Naive thymus-derived CD4-positive, alpha-beta T cell (primary cell): ENCODE measurements around the gene CIC. TPM values are rescaled to one million over a fixed set of nuclear protein-coding genes. Genes with fewer than 3 reads are reported as not detected.
A peak's percentile ranks its signal among the peaks of the same experiment; 100 is the strongest.

Source experiments
- ATAC-seq: fragments of 150-1000 bp; cut with Tn5 transposase; 2 replicates; pipeline ENCODE4 v1.10.0; 2021; ENCODE audit warnings: mild to moderate bottlenecking, moderate library complexity
- CTCF ChIA-PET: fragments of 350-600 bp; sonication (Branson Sonifier 250); formaldehyde crosslinking; loops from one replicate; lab custom pipeline; 2021; ENCODE audit warnings: antibody characterized with exemption; lab: Charles Lee
- POLR2A ChIA-PET: fragments of 350-600 bp; sonication (Branson Sonifier 250); formaldehyde crosslinking; loops from one replicate; lab custom pipeline; 2021; ENCODE audit warnings: antibody characterized with exemption, inconsistent platforms; lab: Charles Lee
- DNase-seq, 9 donors: peaks; one replicate each; pipeline versions ENCODE4 v3.0.0 to v3.0.0-alpha.2; 2020 to 2022; ENCODE audit warnings: mixed read lengths in 1 of 9
- H3K27ac ChIP-seq: one replicate; pipeline ENCODE4 v1.7.0; 2013; ENCODE audit warnings: mild to moderate bottlenecking, low read depth, low read length, moderate library complexity
- H3K27me3 ChIP-seq, 2 donors: one replicate each; pipeline ENCODE4 v1.7.0; 2013; ENCODE audit warnings: low read length in 2 of 2, mild to moderate bottlenecking in 2 of 2, moderate library complexity in 2 of 2; ENCODE audit not compliant: control insufficient read depth in 2 of 2, insufficient read depth in 2 of 2
- H3K36me3 ChIP-seq, 3 experiments: 1 replicate in 2 of 3; 2 replicates in 1 of 3; pipeline ENCODE4 v1.7.0; 2013; ENCODE audit warnings: low read length in 3 of 3, mild to moderate bottlenecking in 3 of 3, moderate library complexity in 1 of 3; ENCODE audit not compliant: insufficient read depth in 3 of 3, control insufficient read depth in 2 of 3
- H3K4me1 ChIP-seq, 2 donors: one replicate each; pipeline ENCODE4 v1.7.0; 2013; ENCODE audit warnings: low read length in 2 of 2, mild to moderate bottlenecking in 2 of 2, moderate library complexity in 1 of 2; ENCODE audit not compliant: control insufficient read depth in 2 of 2, insufficient read depth in 2 of 2
- H3K4me3 ChIP-seq: 2 replicates; pipeline ENCODE4 v1.7.0; 2013; ENCODE audit warnings: mild to moderate bottlenecking, low read length
- H3K9me3 ChIP-seq, 3 experiments: 1 replicate in 2 of 3; 2 replicates in 1 of 3; pipeline ENCODE4 v1.7.0; 2013; ENCODE audit warnings: low read length in 3 of 3; ENCODE audit not compliant: control insufficient read depth in 2 of 3
- H3K27ac Mint-ChIP-seq, 9 donors: one replicate each; pipeline ENCODE4 v1.8.0; 2020 to 2022; ENCODE audit warnings: mixed read lengths in 9 of 9, mild to moderate bottlenecking in 8 of 9, moderate library complexity in 5 of 9, inconsistent platforms in 2 of 9
- H3K27me3 Mint-ChIP-seq, 5 donors: one replicate each; pipeline ENCODE4 v1.8.0; 2021 to 2022; ENCODE audit warnings: mixed read lengths in 5 of 5, mild to moderate bottlenecking in 1 of 5
- H3K36me3 Mint-ChIP-seq, 5 donors: one replicate each; pipeline ENCODE4 v1.8.0; 2020 to 2022; ENCODE audit warnings: mixed read lengths in 5 of 5, mild to moderate bottlenecking in 3 of 5, inconsistent platforms in 1 of 5
- H3K4me1 Mint-ChIP-seq, 7 donors: one replicate each; pipeline ENCODE4 v1.8.0; 2020 to 2022; ENCODE audit warnings: mixed read lengths in 7 of 7, mild to moderate bottlenecking in 3 of 7, inconsistent platforms in 1 of 7
- H3K4me3 Mint-ChIP-seq, 10 donors: one replicate each; pipeline ENCODE4 v1.8.0; 2020 to 2022; ENCODE audit warnings: mild to moderate bottlenecking in 10 of 10, mixed read lengths in 10 of 10, moderate library complexity in 6 of 10, inconsistent platforms in 2 of 10
- H3K9me3 Mint-ChIP-seq, 11 donors: one replicate each; pipeline ENCODE4 v1.8.0; 2020 to 2022; ENCODE audit warnings: mixed read lengths in 11 of 11, mild to moderate bottlenecking in 4 of 11, inconsistent platforms in 1 of 11, moderate library complexity in 1 of 11
- intact Hi-C, 2 donors: fragments of 100-400 bp; cut with micrococcal nuclease; formaldehyde crosslinking; loops; one replicate each; pipeline ENCODE4 v1.15.1; 2023
- polyA plus RNA-seq, 2 donors: library from polyadenylated mRNA; unstranded; fragments of 300-500 nt; fragmentation: Illumina TruSeq; gene quantifications; one replicate each; pipeline ENCODE4 v1.2.3, GENCODE V29; 2021
- total RNA-seq, 6 experiments: library from RNA in 5 of 6; stranded (reverse) in 5 of 6; gene quantifications; 1 replicate in 5 of 6; 2 replicates in 1 of 6; pipeline ENCODE4 v1.2.3 and lab custom pipeline; 2021 to 2026

CIC gene
- total and polyA plus RNA-seq, 7 experiments from 2014 or later, result 1.5 to 134 (median 93.6) TPM

DNA sequence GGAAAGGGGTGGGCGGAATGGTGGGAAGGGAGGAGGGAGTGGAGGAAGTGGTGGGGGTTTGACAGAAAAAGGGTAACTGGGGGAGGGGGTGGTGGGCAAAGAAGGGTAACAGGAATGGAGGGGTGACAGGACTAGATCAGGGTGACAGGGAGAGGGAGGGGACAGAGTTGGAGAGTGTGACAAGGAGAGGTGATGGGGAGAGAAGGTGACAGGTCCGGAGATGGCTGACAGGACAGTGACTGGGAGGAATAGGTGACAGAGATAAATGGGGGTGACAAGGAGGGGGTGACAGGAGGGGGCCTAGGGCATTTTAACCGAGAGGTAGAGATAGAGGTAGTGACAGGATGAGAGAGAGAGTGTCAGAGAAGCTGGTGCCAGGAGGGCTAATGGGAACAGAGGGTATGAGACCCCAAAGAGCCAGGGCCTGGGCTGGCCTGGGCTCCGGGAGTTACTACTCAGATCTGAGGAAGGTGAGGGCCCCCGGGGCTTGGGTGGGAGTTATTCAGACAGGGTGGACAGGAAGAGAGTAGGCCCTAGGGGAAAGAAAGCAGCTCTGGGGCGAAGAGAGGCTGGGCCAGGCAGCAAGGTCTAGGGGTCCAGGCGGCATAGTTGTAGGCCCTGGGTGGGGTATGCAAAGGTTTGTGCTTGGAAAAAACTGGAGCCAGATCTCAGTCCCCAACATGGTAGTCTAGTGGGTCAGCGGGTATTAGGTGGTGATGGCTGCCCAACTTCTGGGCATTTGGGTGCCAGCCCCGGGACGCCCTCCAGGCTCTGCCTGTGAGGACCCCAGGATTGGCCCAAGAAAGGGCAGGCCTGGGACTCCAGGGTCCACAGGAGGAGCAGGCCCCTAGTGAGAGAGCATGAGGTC is 660 bp downstream of the CIC start:
- intact Hi-C loops, result loop anchor here in 1 of 2 donors (2.0 to 5.0 kb wide), 2 partner anchors 1007 to 1825 kb away; partner anchors contain the start of genes HNRNPUL1 and SERTAD3
- DNase-seq (peak in 1 of 9 donors; percentile 13), ATAC-seq (no peak)
- no peaks in the 10 kb centered on the region for H3K9me3 Mint-ChIP-seq
- Histone ChIP-seq H3K9me3 (no peaks in the 10 kb centered on the region), H3K27me3 (no peaks in the 10 kb centered on the region), H3K36me3 (peaks cover 0 to 28% (median 0%) of the 10 kb centered on the region in 3 experiments), H3K27ac (peak overlapping the region; percentile 96), H3K4me1 (peaks cover 23 to 29% of the 10 kb centered on the region in 2 donors), H3K4me3 (peak overlapping the region; percentile 84)
- CTCF ChIA-PET, result interaction anchor here (1.1 to 2.2 kb wide), 5 partner anchors 10 to 160 kb away, joined by 3 to 17 read pairs (median 4); no protein-coding TSS in a partner anchor
- H3K27me3 Mint-ChIP-seq, result no peaks in the 10 kb centered on the region
- H3K36me3 Mint-ChIP-seq, result peaks cover 0 to 12% (median 3%) of the 10 kb centered on the region in 5 donors
- H3K4me1 Mint-ChIP-seq, result peaks cover 11 to 35% (median 28%) of the 10 kb centered on the region in 7 donors
- POLR2A ChIA-PET, result interaction anchor here (0.6 to 3.2 kb wide), 11 partner anchors 11 to 159 kb away, joined by 3 to 47 read pairs (median 4); partner anchors contain the start of genes ERF, GSK3A and ZNF526
- peak overlapping the region in 4 of 9 donors; percentile 98 to 99 (median 99) for H3K27ac Mint-ChIP-seq
- peak overlapping the region in 1 of 10 donors; percentile 94 for H3K4me3 Mint-ChIP-seq

DNA sequence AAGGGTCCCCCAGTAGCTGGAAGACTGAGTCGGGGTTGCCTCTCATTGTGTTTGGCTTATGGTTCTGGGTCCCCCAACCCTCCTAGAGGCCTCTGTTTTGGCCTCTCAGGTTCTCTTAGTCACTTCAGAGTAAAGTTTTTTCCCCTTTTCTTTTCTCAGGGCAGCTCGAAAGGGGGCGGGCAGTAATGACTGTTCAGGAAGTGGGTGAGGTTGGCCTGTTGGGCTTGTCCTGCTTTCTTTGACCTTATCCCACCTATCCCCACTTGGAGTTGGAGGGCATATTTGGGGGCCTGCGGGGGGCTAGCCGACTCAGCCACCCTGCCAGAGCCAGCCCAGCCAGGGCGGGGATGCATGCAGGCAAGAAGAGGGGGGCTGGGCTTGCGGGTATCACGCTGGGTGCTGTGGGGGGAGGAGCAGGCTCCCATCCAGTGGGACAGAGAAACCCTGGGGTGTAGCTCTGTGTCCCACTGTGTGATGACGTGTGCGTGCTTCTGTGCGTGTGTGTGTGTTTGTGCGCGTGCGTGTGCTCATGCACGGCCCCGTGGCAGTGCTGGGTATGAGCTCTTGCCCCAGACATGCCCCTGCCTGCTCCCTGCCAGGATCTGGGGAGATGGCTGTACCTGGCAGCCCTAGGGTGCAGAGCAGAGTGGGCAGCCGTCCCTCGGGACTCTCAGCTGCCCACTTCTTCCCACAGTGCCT is 1.4 kb downstream of the CIC start:
- peak overlapping the region in 1 of 10 donors; percentile 94 for H3K4me3 Mint-ChIP-seq
- peak; percentile 50 to 91 (median 64) for DNase-seq
- ATAC-seq, result peak; percentile 14
- peaks cover 18 to 42% (median 35%) of the 10 kb centered on the region in 7 donors for H3K4me1 Mint-ChIP-seq
- intact Hi-C loops, result no loop called here
- no peaks in the 10 kb centered on the region for H3K27me3 Mint-ChIP-seq
- peaks cover 23 to 29% of the 10 kb centered on the region in 2 donors for H3K4me1 ChIP-seq
- H3K9me3 Mint-ChIP-seq, result no peaks in the 10 kb centered on the region
- peak overlapping the region; percentile 96 for H3K27ac ChIP-seq
- peak overlapping the region in 4 of 9 donors; percentile 98 to 99 (median 99) for H3K27ac Mint-ChIP-seq
- peaks cover 0 to 15% (median 6%) of the 10 kb centered on the region in 5 donors for H3K36me3 Mint-ChIP-seq
- peaks cover 0 to 35% (median 0%) of the 10 kb centered on the region in 3 experiments for H3K36me3 ChIP-seq
- peak overlapping the region; percentile 84 for H3K4me3 ChIP-seq
- H3K27me3 ChIP-seq, result no peaks in the 10 kb centered on the region
- ChIA-PET CTCF (interaction anchor here (1.1 to 2.2 kb wide), 5 partner anchors 9 to 161 kb away, joined by 3 to 17 read pairs (median 4); no protein-coding TSS in a partner anchor), POLR2A (interaction anchor here (0.5 to 3.2 kb wide), 12 partner anchors 10 to 194 kb away, joined by 3 to 47 read pairs (median 4); partner anchors contain the start of genes ERF, GSK3A, ZNF526 and ZNF574)
- no peaks in the 10 kb centered on the region for H3K9me3 ChIP-seq

DNA sequence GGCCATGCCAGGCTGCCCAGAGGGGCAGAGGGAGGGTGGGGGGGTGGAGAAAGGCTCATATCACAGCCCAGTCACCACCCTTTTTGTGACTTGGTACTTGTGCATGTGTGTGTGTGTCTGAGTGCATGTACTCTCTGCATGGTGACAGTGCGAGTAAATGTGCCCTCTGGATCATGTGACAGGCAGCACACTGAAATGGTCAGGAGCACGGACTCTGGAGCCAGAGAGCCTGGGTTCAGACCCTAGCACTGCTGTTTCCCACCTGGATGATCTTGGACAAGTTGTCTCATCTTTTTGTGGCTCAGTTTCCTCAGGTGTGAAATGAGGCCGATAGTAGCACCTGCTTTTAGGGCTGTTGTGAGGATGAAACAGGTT is 2.0 kb downstream of the CIC start:
- H3K9me3 Mint-ChIP-seq, result no peaks in the 10 kb centered on the region
- ChIA-PET POLR2A (interaction anchor here (0.5 to 3.2 kb wide), 10 partner anchors 10 to 194 kb away, joined by 3 to 47 read pairs (median 6); partner anchors contain the start of genes ERF, GSK3A, ZNF526 and ZNF574), CTCF (interaction anchor here (1.1 to 2.2 kb wide), 4 partner anchors 8 to 162 kb away, joined by 3 to 17 read pairs (median 4); no protein-coding TSS in a partner anchor)
- Histone ChIP-seq H3K27me3 (no peaks in the 10 kb centered on the region), H3K4me1 (peaks cover 26 to 32% of the 10 kb centered on the region in 2 donors), H3K27ac (peak overlapping the region; percentile 96), H3K36me3 (peaks cover 0 to 35% (median 0%) of the 10 kb centered on the region in 3 experiments), H3K4me3 (peak overlapping the region; percentile 84), H3K9me3 (no peaks in the 10 kb centered on the region)
- H3K4me3 Mint-ChIP-seq, result peak overlapping the region in 2 of 10 donors; percentile 62 to 73
- H3K36me3 Mint-ChIP-seq, result peaks cover 0 to 17% (median 6%) of the 10 kb centered on the region in 5 donors
- intact Hi-C loops, result no loop called here
- H3K4me1 Mint-ChIP-seq, result peaks cover 24 to 46% (median 39%) of the 10 kb centered on the region in 7 donors
- no peak for DNase-seq
- ATAC-seq, result no peak
- no peaks in the 10 kb centered on the region for H3K27me3 Mint-ChIP-seq
- peak overlapping the region in 5 of 9 donors; percentile 82 to 99 (median 99) for H3K27ac Mint-ChIP-seq

DNA sequence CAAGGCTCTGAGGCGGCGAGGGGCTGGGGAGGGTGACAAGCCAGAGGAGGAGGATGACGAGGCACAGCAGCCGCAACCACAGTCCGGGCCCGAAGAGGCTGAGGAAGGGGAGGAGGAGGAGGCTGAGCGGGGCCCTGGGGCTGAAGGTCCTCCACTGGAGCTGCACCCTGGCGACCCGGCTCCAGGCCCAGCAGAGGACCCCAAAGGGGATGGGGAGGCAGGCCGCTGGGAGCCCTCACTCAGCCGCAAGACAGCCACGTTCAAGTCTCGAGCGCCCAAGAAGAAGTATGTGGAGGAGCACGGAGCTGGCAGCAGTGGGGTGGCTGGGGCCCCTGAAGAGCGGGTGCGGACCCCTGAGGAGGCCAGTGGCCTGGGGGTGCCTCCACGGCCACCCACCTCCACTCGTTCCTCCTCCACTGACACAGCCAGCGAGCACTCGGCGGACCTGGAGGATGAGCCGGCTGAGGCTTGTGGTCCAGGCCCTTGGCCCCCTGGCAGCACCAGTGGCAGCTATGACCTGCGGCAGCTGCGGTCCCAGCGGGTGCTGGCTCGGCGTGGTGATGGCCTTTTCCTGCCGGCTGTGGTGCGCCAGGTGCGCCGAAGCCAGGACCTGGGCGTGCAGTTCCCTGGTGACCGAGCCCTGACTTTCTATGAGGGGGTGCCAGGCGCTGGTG is 2.9 kb downstream of the CIC start:
- ChIA-PET CTCF (interaction anchor here (0.6 kb wide), 1 partner anchor 16 kb away, joined by 3 read pairs; no protein-coding TSS in a partner anchor), POLR2A (interaction anchor here (1.5 to 3.2 kb wide), 2 partner anchors 9 to 57 kb away, joined by 4 to 47 read pairs; no protein-coding TSS in a partner anchor)
- H3K27ac ChIP-seq, result peak overlapping the region; percentile 96
- H3K27me3 Mint-ChIP-seq, result no peaks in the 10 kb centered on the region
- H3K4me3 ChIP-seq, result no peak overlapping the region
- H3K4me1 Mint-ChIP-seq, result peaks cover 28 to 54% (median 43%) of the 10 kb centered on the region in 7 donors
- H3K9me3 Mint-ChIP-seq, result no peaks in the 10 kb centered on the region
- DNase-seq (peak in 1 of 9 donors; percentile 8), ATAC-seq (no peak)
- intact Hi-C loops, result no loop called here
- H3K9me3 ChIP-seq, result no peaks in the 10 kb centered on the region
- peak overlapping the region in 1 of 10 donors; percentile 53 for H3K4me3 Mint-ChIP-seq
- H3K36me3 ChIP-seq, result peaks cover 0 to 35% (median 0%) of the 10 kb centered on the region in 3 experiments
- H3K27me3 ChIP-seq, result no peaks in the 10 kb centered on the region
- peak overlapping the region in 1 of 9 donors; percentile 99 for H3K27ac Mint-ChIP-seq
- peaks cover 0 to 18% (median 6%) of the 10 kb centered on the region in 5 donors for H3K36me3 Mint-ChIP-seq
- H3K4me1 ChIP-seq, result peaks cover 31 to 36% of the 10 kb centered on the region in 2 donors

DNA sequence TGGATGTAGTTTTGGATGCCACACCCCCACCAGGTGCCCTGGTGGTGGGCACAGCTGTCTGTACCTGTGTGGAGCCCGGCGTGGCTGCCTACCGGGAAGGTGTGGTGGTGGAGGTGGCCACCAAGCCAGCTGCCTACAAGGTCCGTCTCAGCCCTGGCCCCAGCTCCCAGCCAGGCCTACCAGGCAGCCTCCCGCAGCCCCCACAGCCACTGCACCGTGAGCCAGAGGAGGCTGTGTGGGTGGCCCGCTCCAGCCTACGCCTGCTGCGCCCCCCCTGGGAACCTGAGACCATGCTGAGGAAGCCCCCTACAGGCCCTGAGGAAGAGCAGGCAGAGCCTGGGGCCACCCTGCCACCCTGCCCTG is 3.5 kb downstream of the CIC start:
- peaks cover 0 to 18% (median 6%) of the 10 kb centered on the region in 5 donors for H3K36me3 Mint-ChIP-seq
- Histone ChIP-seq H3K36me3 (peaks cover 0 to 35% (median 0%) of the 10 kb centered on the region in 3 experiments), H3K4me1 (peaks cover 29 to 35% of the 10 kb centered on the region in 2 donors), H3K9me3 (no peaks in the 10 kb centered on the region), H3K27ac (no peak overlapping the region), H3K4me3 (no peak overlapping the region), H3K27me3 (no peaks in the 10 kb centered on the region)
- H3K9me3 Mint-ChIP-seq, result no peaks in the 10 kb centered on the region
- no peak overlapping the region for H3K27ac Mint-ChIP-seq
- intact Hi-C loops, result no loop called here
- DNase-seq (no peak), ATAC-seq (no peak)
- H3K27me3 Mint-ChIP-seq, result no peaks in the 10 kb centered on the region
- POLR2A ChIA-PET, result interaction anchor here (0.7 kb wide), 1 partner anchor 161 kb away, joined by 3 read pairs; no protein-coding TSS in a partner anchor
- peak overlapping the region in 1 of 10 donors; percentile 51 for H3K4me3 Mint-ChIP-seq
- H3K4me1 Mint-ChIP-seq, result peaks cover 28 to 57% (median 42%) of the 10 kb centered on the region in 7 donors
- CTCF ChIA-PET, result interaction anchor here (0.6 kb wide), 1 partner anchor 16 kb away, joined by 3 read pairs; no protein-coding TSS in a partner anchor
